ENCODE results near the gene PLXNA4. TPM values are rescaled to one million over a fixed set of nuclear protein-coding genes. Genes with fewer than 3 reads are reported as not detected.

The PLXNA4 gene
- total RNA-seq, 1 experiment from 2014 or later = 1.0 TPM

GRCh38 chr7:132420527-132420926 is 155.7 kb downstream of the PLXNA4 start:
- H3K36me3 ChIP-seq (ENCODE audit: low read depth) = no peaks in the 10 kb centered on the region
- H3K79me2 ChIP-seq (ENCODE audit: low read depth) = no peaks in the 10 kb centered on the region
- peaks cover 54% of the 10 kb centered on the region for H3K27me3 ChIP-seq (ENCODE audit: insufficient read depth, low read depth)
- no peaks in the 10 kb centered on the region for H4K20me1 ChIP-seq (ENCODE audit: insufficient read depth)
- no peak for DNase-seq
- no peak overlapping the region for H3K27ac ChIP-seq
- H2AFZ ChIP-seq = no peak overlapping the region
- intact Hi-C loops (cut with micrococcal nuclease; ENCODE audit: unreplicated experiment) = no loop called here
- no TSS peak for BruUV-seq (replicated peaks)
- no peaks in the 10 kb centered on the region for H3K4me1 ChIP-seq (replicated peaks; ENCODE audit: insufficient read depth)
- TF ChIP-seq EZH2 (IDR thresholded peaks at IDR 0.05; ENCODE audit: low read depth) (no peak), CTCF (conservative IDR thresholded peaks at IDR 0.05) (no peak)
- H3K4me2 ChIP-seq = no peak overlapping the region
- no peaks in the 10 kb centered on the region for H3K9me3 ChIP-seq (ENCODE audit: insufficient read depth, low read depth)
- ChIA-PET CTCF (no interaction called here), POLR2A (ENCODE audit: unreplicated experiment) (no interaction called here)
- no peaks in the 10 kb centered on the region for H3K9me2 ChIP-seq (ENCODE audit: insufficient read depth)
- no peaks in the 10 kb centered on the region for H3F3A ChIP-seq (ENCODE audit: insufficient read depth, low read depth)
- H3K4me3 ChIP-seq = no peak overlapping the region

- Histone ChIP-seq H3K36me3 (ENCODE audit: low read depth) (no peaks in the 10 kb centered on the region), H3K79me2 (ENCODE audit: low read depth) (no peaks in the 10 kb centered on the region), H3K9me3 (ENCODE audit: insufficient read depth, low read depth) (no peaks in the 10 kb centered on the region), H4K20me1 (ENCODE audit: insufficient read depth) (no peaks in the 10 kb centered on the region), H3K4me2 (no peak overlapping the region), H3K4me3 (no peak overlapping the region), H2AFZ (no peak overlapping the region), H3K9me2 (ENCODE audit: insufficient read depth) (no peaks in the 10 kb centered on the region), H3F3A (ENCODE audit: insufficient read depth, low read depth) (no peaks in the 10 kb centered on the region), H3K27ac (no peak overlapping the region), H3K27me3 (ENCODE audit: insufficient read depth, low read depth) (peaks cover 56% of the 10 kb centered on the region), H3K4me1 (replicated peaks; ENCODE audit: insufficient read depth) (no peaks in the 10 kb centered on the region)
- TF ChIP-seq CTCF (conservative IDR thresholded peaks at IDR 0.05) = no peak
- TF ChIP-seq EZH2 (IDR thresholded peaks at IDR 0.05; ENCODE audit: low read depth) = no peak
- ChIA-PET CTCF (no interaction called here), POLR2A (ENCODE audit: unreplicated experiment) (no interaction called here)
- intact Hi-C loops (cut with micrococcal nuclease; ENCODE audit: unreplicated experiment) = no loop called here
- no TSS peak for BruUV-seq (replicated peaks)
- no peak for DNase-seq
Observed at GRCh38 chr7:132419542-132419941, 156.7 kb downstream of the PLXNA4 start.

- peaks cover 56% of the 10 kb centered on the region for H3K27me3 ChIP-seq (ENCODE audit: insufficient read depth, low read depth)
- TF ChIP-seq EZH2 (IDR thresholded peaks at IDR 0.05; ENCODE audit: low read depth) (no peak), CTCF (conservative IDR thresholded peaks at IDR 0.05) (no peak)
- no peaks in the 10 kb centered on the region for H4K20me1 ChIP-seq (ENCODE audit: insufficient read depth)
- H2AFZ ChIP-seq = no peak overlapping the region
- ChIA-PET CTCF (no interaction called here), POLR2A (ENCODE audit: unreplicated experiment) (no interaction called here)
- no peaks in the 10 kb centered on the region for H3K36me3 ChIP-seq (ENCODE audit: low read depth)
- no peak for DNase-seq
- intact Hi-C loops (cut with micrococcal nuclease; ENCODE audit: unreplicated experiment) = no loop called here
- H3K27ac ChIP-seq = no peak overlapping the region
- BruUV-seq (replicated peaks) = no TSS peak
- H3K79me2 ChIP-seq (ENCODE audit: low read depth) = no peaks in the 10 kb centered on the region
- no peaks in the 10 kb centered on the region for H3K9me3 ChIP-seq (ENCODE audit: insufficient read depth, low read depth)
- H3K4me1 ChIP-seq (replicated peaks; ENCODE audit: insufficient read depth) = no peaks in the 10 kb centered on the region
- H3K4me3 ChIP-seq = no peak overlapping the region
- no peaks in the 10 kb centered on the region for H3K9me2 ChIP-seq (ENCODE audit: insufficient read depth)
- H3F3A ChIP-seq (ENCODE audit: insufficient read depth, low read depth) = no peaks in the 10 kb centered on the region
- H3K4me2 ChIP-seq = no peak overlapping the region
Observed at GRCh38 chr7:132418840-132419239, 157.4 kb downstream of the PLXNA4 start.

Data from PC-9 (cell line).